ENCODE results near the gene HARBI1. TPM values are rescaled to one million over a fixed set of nuclear protein-coding genes. Genes with fewer than 3 reads are reported as not detected.
A peak's percentile ranks its signal among the peaks of the same experiment; 100 is the strongest.

Gene HARBI1, protein sequence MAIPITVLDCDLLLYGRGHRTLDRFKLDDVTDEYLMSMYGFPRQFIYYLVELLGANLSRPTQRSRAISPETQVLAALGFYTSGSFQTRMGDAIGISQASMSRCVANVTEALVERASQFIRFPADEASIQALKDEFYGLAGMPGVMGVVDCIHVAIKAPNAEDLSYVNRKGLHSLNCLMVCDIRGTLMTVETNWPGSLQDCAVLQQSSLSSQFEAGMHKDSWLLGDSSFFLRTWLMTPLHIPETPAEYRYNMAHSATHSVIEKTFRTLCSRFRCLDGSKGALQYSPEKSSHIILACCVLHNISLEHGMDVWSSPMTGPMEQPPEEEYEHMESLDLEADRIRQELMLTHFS
- total RNA-seq (2014; rRNA removed; shearing (Covaris generic)) = 2.3 and 5.1 TPM in 2 replicates

DNA sequence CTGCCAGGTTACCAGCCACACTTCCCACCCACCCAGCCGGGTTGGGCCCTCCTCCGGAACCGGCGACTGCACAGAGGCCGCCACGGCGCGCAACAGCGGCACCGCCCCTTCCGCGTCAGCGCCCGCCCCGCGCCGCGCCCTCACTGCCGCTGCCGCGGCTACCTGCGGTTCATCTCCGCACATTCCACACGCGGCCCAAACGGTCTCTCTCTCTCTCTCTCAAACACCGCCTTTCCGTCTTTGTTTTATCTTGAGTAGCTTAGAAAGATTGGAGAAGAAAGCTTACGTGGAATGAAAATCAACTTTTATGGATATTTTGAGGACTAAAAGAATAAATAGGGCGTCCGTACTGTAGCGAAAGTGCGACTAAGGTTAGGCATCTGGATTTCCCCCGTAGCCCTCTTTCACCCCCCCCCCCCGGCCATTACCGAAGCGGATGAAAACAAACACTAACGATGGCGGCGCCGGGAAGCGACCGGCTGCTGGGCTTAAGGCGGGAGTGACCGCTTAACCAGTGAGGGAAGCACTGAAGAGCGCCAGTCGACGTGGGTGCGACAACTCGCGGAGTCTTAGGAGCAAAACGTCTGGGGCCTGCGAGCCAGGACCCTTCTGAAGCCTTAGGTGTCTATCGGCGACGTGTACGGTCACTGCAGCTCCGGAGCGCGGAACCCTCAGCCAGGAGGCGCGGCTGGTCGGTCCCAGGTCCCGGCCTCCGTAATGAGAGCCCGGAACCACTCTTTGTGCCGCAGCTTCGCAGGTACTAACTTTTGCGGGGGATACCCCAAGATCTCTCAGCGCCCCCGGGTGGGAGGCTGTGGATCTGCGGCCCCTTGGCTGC, at the start of gene HARBI1, which contains the start of gene ATG13:
TSS of gene HARBI1 (minus strand) at position 94 of the 838 bp plus-strand sequence. CDS start 990 bp downstream, outside the sequence.
TSS of gene ATG13 (plus strand) at position 420 of the 838 bp plus-strand sequence. CDS start 26,739 bp downstream, outside the sequence.
- DNase-seq (ENCODE audit: low read depth) = peak; percentile 95

- no peak for DNase-seq (ENCODE audit: low read depth)
These were observed 49.5 kb upstream of the HARBI1 start for GRCh38 chr11:46666516-46666915.

DNA sequence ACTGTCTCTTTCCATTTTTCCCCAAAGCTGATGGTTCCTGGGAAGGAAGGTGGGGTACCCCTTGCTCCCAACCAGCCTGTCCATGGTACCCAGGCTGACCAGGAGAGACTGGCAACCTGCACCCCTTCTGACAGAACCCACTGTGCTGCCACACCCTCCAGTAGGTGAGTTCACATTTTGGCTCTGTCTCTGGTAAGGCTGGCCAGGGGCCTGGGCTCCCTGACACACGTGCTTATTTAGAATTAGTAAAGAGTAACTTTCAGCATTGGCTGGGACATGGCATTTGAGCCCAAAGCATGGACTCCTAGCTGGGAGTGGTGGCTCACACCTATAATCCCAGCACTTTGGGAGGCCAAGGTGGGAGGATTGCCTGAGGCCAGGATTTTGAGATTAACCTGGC, 48.3 kb upstream of the HARBI1 start:
- no peak for DNase-seq (ENCODE audit: low read depth)

DNA sequence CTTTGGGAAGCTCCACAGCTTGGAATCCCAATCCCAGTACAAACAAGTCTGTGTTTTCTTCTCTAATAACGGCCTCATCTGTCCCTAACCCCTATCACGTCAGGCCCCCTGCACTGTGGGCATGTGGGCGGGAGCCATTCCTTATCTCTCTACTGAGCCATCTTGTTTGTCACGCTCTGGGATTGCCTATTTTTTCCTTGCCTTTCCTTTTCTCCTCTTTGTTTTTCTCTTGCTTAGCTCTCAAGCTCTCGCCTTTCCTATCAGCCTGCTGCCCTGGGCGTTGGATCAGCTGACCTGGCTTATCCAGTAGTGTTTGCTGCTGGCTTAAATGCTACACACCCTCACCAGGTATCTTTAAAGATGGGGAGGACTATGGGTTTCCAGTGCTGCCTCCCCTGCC, 47.6 kb upstream of the HARBI1 start:
- no peak for DNase-seq (ENCODE audit: low read depth)

GRCh38 chr11:46663277-46663940, 46.4 kb upstream of the HARBI1 start:
- no peak for DNase-seq (ENCODE audit: low read depth)

DNA sequence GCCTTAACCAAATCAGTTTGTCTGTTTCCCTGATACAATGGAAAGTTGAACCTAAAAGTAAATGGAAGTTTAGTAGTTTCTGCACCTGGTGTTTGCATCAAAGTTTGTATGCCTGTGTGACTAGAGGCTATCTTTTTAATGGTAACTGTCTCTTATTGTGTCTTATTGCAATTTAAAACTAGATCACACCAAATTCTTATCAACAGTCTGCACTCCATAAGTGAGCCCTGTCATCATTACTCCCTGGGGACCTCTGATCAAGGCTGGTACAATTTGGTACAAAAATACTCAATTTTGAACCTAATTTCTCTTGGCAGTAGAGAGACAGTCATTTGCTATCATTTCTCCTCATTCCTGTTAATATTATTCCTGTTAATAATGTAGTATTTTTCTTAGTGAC, 45.3 kb upstream of the HARBI1 start:
- DNase-seq (ENCODE audit: low read depth) = no peak

GRCh38 chr11:46661836-46662235, 44.8 kb upstream of the HARBI1 start:
- no peak for DNase-seq (ENCODE audit: low read depth)

DNA sequence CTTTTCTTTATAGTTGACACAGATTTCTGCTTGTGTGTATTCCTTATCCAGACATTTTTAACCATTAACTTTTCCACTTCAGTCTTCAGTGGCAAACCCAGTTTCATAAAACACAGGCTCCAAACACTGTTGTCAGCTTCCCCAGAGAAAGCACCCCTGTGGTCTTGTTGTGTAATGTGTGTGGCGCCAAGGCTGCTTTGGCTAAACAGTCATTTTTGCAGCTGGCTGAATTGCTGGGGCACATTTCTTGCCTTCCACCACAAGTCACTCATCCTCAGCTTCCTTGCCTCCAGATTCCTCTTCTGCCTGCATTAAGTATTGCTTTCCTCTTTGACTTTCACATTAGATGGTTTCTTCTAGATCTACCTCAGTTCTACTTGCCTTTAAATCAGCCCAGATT, 42.9 kb upstream of the HARBI1 start:
- no peak for DNase-seq (ENCODE audit: low read depth)

DNA sequence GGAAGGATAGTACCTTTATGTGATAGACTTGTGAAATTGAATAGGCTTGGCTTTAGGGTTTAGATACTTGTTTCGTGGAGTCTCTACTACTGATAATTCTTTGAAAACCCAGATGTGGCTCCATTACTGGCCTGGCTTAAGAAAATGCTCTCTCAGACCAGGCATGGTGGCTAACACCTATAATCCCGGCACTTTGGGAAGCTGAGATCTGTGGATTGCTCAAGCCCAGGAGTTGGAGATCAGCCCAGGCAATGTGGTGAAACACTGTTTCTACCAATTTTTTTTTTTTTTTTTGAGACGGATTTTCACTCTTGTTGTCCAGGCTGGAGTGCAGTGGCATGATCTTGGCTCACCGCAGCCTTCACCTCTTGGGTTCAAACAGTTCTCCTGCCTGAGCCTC, 41.2 kb upstream of the HARBI1 start:
- DNase-seq (ENCODE audit: low read depth) = no peak

DNA sequence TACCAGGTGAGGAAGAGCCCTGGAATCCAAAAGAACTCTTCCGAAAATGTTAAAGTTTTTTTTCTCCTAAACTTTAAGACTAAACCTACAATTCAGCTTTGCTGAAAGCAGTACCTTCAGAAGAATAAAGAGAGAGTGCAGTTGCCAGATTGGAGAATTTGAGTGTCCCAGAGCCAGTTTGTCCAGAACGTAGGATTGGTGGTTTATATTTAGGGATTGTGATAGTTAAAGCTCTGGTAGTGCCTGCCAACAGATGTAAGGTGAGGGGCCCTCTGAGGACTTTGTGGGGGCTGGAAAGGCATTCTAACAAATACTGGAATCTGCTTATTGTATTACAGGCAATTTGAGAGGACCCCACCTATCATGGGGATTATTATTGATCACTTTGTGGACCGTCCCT, 40.2 kb upstream of the HARBI1 start:
- DNase-seq (ENCODE audit: low read depth) = no peak

- DNase-seq (ENCODE audit: low read depth) = no peak
These were observed 38.6 kb upstream of the HARBI1 start for GRCh38 chr11:46655631-46656030.

GRCh38 chr11:46649180-46649738, 32.2 kb upstream of the HARBI1 start:
- DNase-seq (ENCODE audit: low read depth) = peak; percentile 86

DNA sequence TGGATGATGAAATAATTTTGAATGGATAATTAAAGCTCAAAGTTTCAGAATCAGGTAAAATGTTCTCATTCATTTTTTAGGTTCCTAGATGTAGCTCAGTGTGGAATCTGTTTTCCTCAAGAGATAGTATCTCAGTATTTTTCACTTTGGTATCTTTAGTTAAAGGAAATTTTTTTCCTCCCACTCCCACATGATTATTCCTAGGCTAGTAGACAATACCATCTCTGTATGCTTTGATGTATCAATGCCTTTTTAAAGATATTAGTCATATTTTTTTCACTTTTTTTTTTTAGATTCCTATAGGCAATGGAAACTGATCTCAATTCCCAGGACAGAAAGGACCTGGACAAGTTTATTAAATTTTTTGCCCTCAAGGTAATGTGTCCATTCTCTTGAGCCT, 27.0 kb upstream of the HARBI1 start:
- DNase-seq (ENCODE audit: low read depth) = no peak

- DNase-seq (ENCODE audit: low read depth) = no peak
These were observed 26.5 kb upstream of the HARBI1 start for GRCh38 chr11:46643531-46643930.

DNA sequence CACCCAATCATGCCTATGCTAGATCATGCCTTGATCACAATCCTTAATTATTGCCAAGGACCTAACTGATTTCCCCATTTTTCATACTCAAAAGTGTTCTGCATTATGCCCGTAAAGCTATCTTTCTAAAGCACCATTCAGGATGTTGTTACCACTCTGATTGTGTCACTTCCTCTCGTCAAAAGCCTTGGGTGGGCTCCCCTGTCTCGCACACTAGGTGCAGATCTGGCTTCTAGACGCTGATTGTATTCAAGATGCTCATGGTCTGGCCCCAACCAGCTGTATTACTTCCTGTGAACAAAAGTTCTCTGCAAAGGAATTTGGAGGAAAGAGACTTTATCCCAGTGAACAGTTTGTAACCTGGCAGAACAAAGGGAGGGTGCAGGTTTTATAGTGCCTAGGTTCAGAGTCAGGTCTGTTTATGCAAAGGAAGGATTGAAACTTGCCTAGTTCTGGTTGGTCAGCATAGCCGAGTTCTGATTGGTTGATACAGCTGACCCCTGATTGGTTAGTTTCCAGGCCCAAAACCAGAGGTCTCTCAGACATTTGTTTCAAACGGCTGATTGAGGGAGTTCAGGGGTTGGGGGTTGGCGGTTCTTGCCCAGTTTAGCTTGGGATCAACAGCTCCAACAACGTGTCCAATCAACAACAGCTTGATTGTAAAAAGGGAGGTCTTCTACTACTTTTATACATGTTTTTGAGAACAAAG, 25.8 kb upstream of the HARBI1 start:
- DNase-seq (ENCODE audit: low read depth) = no peak

DNA sequence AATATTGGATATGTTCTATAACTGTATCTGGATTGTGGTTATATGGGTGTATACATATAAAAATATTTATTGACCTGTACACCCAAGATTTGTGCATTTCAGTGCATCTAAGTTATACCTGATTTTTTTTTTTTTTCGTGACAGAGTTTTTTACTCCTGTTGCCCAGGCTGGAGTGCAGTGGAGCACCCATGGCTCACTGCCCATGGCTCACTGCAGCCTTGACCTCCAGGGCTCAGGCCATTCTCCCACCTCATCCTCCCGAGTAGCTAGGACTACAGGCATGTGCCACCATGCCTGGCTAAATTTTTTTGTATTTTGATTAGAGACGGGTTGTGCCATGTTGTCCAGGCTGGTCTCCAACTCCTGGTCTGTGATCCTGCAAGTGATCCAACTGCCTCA, 24.6 kb upstream of the HARBI1 start:
- no peak for DNase-seq (ENCODE audit: low read depth)

DNA sequence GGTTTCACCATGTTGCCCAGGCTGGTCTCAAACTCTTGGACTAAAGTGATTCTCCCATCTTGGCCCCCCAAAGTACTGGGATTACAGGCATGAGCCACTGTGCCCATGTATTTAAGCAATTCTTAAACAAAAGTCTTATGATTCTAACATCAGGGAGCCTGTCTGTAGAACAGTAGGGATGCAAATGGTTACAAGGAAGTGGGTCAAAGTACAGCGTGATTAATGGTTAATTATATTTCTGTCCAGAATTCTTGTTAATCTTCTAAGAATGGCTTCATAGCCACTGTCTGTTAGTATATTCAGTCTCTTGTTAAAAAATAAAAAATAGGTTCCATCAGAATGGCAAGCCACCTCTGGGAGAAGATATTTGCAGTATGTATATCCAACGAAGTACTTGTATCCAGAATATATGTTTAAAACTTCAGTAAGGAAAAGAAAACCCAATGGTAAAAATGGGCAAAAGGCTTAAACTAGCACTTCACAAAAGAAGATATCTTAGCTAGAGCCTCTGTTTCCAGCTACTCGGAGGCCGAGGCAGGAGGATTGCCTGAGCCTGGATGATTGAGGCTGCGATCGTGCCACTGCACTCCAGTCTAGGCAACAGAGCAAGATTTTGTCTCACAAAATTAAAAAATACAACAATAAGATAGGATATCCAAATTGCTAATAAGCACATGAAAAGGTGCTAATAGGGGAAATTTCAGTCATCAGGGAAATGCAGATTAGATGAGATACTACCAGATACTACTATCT, 23.2 kb upstream of the HARBI1 start:
- no peak for DNase-seq (ENCODE audit: low read depth)

DNA sequence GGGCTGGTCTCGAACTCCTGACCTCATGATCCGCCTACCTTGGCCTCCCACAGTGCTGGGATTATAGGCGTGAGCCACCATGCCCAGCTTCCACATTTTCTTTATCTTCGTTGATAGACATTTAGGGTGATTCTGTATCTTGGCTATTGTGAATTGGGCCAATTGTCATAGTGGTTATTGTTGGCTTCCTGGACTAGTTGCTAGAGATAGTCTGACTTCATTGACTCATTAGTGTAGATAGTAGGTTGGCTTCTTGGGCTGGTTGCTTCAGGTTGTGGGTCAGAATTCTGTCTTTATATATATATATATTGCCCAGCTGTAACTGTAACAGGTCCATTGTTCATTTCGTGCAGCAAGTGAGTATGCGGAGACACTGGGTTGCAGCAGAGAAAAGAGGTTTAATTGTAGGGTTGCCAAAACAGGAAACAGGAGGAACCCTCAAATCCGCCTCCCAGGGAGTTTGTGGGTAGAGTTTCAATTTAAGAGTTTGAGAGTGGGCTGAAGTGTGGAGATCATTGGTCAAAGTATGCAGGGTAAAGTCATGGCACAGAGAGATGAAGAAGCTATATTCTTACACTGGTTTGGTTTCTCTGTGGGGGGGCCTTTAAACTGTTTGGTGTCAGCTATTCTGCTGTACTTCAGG, 22.3 kb upstream of the HARBI1 start:
- DNase-seq (ENCODE audit: low read depth) = peak; percentile 37

DNA sequence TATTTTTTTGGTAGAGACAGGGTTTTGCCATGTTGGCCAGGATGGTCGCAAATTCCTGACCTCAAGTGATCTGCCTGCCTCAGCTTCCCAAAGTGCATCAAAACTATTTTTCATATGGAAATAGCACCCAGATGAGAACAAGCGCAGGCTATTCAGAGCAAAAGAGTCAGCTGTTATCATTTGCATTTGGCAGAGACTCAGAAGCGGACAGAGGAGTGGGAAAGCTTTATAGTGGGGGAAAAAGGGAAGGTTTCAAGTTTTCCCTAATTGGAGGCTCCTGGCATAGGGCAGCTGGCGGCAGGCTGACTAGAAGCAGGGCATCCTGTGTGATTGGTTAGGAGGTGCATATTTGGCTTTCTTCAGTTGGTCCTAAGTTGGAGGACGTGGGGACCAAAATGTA, 20.5 kb upstream of the HARBI1 start:
- no peak for DNase-seq (ENCODE audit: low read depth)

GRCh38 chr11:46635557-46636139, 18.6 kb upstream of the HARBI1 start:
- no peak for DNase-seq (ENCODE audit: low read depth)

All from Daoy (cell line).